ENCODE measurements around the gene KNDC1. TPM values are rescaled to one million over a fixed set of nuclear protein-coding genes. Genes with fewer than 3 reads are reported as not detected.

Gene KNDC1
- polyA plus RNA-seq, 1 donor from 2014 or later = 4.3 TPM

GRCh38 chr10:133215586-133215985 lies 55.6 kb downstream of the KNDC1 start:
- H3F3A ChIP-seq (ENCODE audit: insufficient read depth, low read length, poor library complexity, severe bottlenecking) = no peaks in the 10 kb centered on the region
- H4K20me1 ChIP-seq (ENCODE audit: insufficient read depth) = no peaks in the 10 kb centered on the region
- H3K4me2 ChIP-seq (ENCODE audit: low read length) = no peak overlapping the region
- H3K27ac ChIP-seq (ENCODE audit: low read length) = no peak overlapping the region
- no peaks in the 10 kb centered on the region for H3K79me2 ChIP-seq (replicated peaks; ENCODE audit: insufficient read depth, low read length)
- no peak overlapping the region for H3K9ac ChIP-seq (ENCODE audit: low read length)
- no peaks in the 10 kb centered on the region for H3K27me3 ChIP-seq (ENCODE audit: insufficient read depth, low read depth, low read length)
- H3K36me3 ChIP-seq (ENCODE audit: insufficient read depth, low read length) = no peaks in the 10 kb centered on the region
- H3K9me2 ChIP-seq (ENCODE audit: insufficient read depth, low read length) = no peaks in the 10 kb centered on the region
- no peak for TF ChIP-seq MXI1 (conservative IDR thresholded peaks at IDR 0.05; ENCODE audit: poor library complexity, severe bottlenecking)
- no peak for TF ChIP-seq EZH2 (IDR thresholded peaks at IDR 0.05; ENCODE audit: borderline replicate concordance, insufficient read depth, low read length, poor library complexity, severe bottlenecking)
- no peak for TF ChIP-seq SMC3 (conservative IDR thresholded peaks at IDR 0.05; ENCODE audit: poor library complexity)
- no peak for TF ChIP-seq TAF1 (IDR thresholded peaks at IDR 0.05; ENCODE audit: low read depth)
- TF ChIP-seq POLR2AphosphoS5 (IDR thresholded peaks at IDR 0.05) = no peak
- no peak for TF ChIP-seq RAD21 (conservative IDR thresholded peaks at IDR 0.05)
- no peak for TF ChIP-seq EP300 (conservative IDR thresholded peaks at IDR 0.05; ENCODE audit: poor library complexity, severe bottlenecking)
- no peak for TF ChIP-seq REST (IDR thresholded peaks at IDR 0.05; ENCODE audit: borderline replicate concordance)
- no peak for TF ChIP-seq CTCF (IDR thresholded peaks at IDR 0.05; ENCODE audit: poor library complexity, severe bottlenecking)
- H2AFZ ChIP-seq (ENCODE audit: low read depth, low read length) = no peak overlapping the region
- H3K9me3 ChIP-seq (ENCODE audit: low read length) = no peaks in the 10 kb centered on the region
- no peak overlapping the region for H3K4me3 ChIP-seq (ENCODE audit: low read length)

GRCh38 chr10:133216776-133217175 lies 56.8 kb downstream of the KNDC1 start:
- Histone ChIP-seq H3K9me2 (ENCODE audit: insufficient read depth, low read length) (no peaks in the 10 kb centered on the region), H2AFZ (ENCODE audit: low read depth, low read length) (no peak overlapping the region), H4K20me1 (ENCODE audit: insufficient read depth) (no peaks in the 10 kb centered on the region), H3K9me3 (ENCODE audit: low read length) (no peaks in the 10 kb centered on the region), H3K4me3 (ENCODE audit: low read length) (no peak overlapping the region), H3K36me3 (ENCODE audit: insufficient read depth, low read length) (no peaks in the 10 kb centered on the region), H3K27me3 (ENCODE audit: insufficient read depth, low read depth, low read length) (no peaks in the 10 kb centered on the region), H3F3A (ENCODE audit: insufficient read depth, low read length, poor library complexity, severe bottlenecking) (no peaks in the 10 kb centered on the region), H3K4me2 (ENCODE audit: low read length) (no peak overlapping the region), H3K79me2 (replicated peaks; ENCODE audit: insufficient read depth, low read length) (no peaks in the 10 kb centered on the region), H3K9ac (ENCODE audit: low read length) (no peak overlapping the region), H3K27ac (ENCODE audit: low read length) (no peak overlapping the region)
- TF ChIP-seq RAD21 (conservative IDR thresholded peaks at IDR 0.05) = no peak
- no peak for TF ChIP-seq REST (IDR thresholded peaks at IDR 0.05; ENCODE audit: borderline replicate concordance)
- no peak for TF ChIP-seq CTCF (IDR thresholded peaks at IDR 0.05; ENCODE audit: poor library complexity, severe bottlenecking)
- no peak for TF ChIP-seq TAF1 (IDR thresholded peaks at IDR 0.05; ENCODE audit: low read depth)
- no peak for TF ChIP-seq POLR2AphosphoS5 (IDR thresholded peaks at IDR 0.05)
- no peak for TF ChIP-seq EP300 (conservative IDR thresholded peaks at IDR 0.05; ENCODE audit: poor library complexity, severe bottlenecking)
- no peak for TF ChIP-seq EZH2 (IDR thresholded peaks at IDR 0.05; ENCODE audit: borderline replicate concordance, insufficient read depth, low read length, poor library complexity, severe bottlenecking)
- TF ChIP-seq SMC3 (conservative IDR thresholded peaks at IDR 0.05; ENCODE audit: poor library complexity) = no peak
- TF ChIP-seq MXI1 (conservative IDR thresholded peaks at IDR 0.05; ENCODE audit: poor library complexity, severe bottlenecking) = no peak
